ENCODE measurements around the gene EMCN.

EMCN gene

GRCh38 chr4:100493756-100494155, 24.1 kb downstream of the EMCN start:
- DNase-seq (ENCODE audit: low spot score): no peak

GRCh38 chr4:100492129-100492528, 25.7 kb downstream of the EMCN start:
- DNase-seq (ENCODE audit: low spot score): no peak

GRCh38 chr4:100489305-100489704, 28.5 kb downstream of the EMCN start:
- no peak for DNase-seq (ENCODE audit: low spot score)

- no peak for DNase-seq (ENCODE audit: low spot score)
Measured at GRCh38 chr4:100486496-100486895, 31.3 kb downstream of the EMCN start.

GRCh38 chr4:100483796-100484195, 34.0 kb downstream of the EMCN start:
- no peak for DNase-seq (ENCODE audit: low spot score)

GRCh38 chr4:100479971-100480370, 37.9 kb downstream of the EMCN start:
- no peak for DNase-seq (ENCODE audit: low spot score)

- no peak for DNase-seq (ENCODE audit: low spot score)
Measured at GRCh38 chr4:100469555-100469954, 48.3 kb downstream of the EMCN start.

GRCh38 chr4:100466501-100466900, 51.3 kb downstream of the EMCN start:
- no peak for DNase-seq (ENCODE audit: low spot score)

GRCh38 chr4:100461807-100462605, 55.8 kb downstream of the EMCN start:
- DNase-seq (ENCODE audit: low spot score): no peak

- no peak for DNase-seq (ENCODE audit: low spot score)
Measured at GRCh38 chr4:100450449-100450848, 67.4 kb downstream of the EMCN start.

- no peak for DNase-seq (ENCODE audit: low spot score)
Measured at GRCh38 chr4:100431416-100431815, 86.4 kb downstream of the EMCN start.

GRCh38 chr4:100430451-100430850, 87.4 kb downstream of the EMCN start:
- DNase-seq (ENCODE audit: low spot score): no peak

GRCh38 chr4:100429616-100430015, 88.2 kb downstream of the EMCN start:
- no peak for DNase-seq (ENCODE audit: low spot score)

GRCh38 chr4:100428051-100428450, 89.8 kb downstream of the EMCN start:
- no peak for DNase-seq (ENCODE audit: low spot score)

GRCh38 chr4:100424376-100424775, 93.4 kb downstream of the EMCN start:
- no peak for DNase-seq (ENCODE audit: low spot score)

GRCh38 chr4:100422894-100423293, 94.9 kb downstream of the EMCN start:
- no peak for DNase-seq (ENCODE audit: low spot score)

GRCh38 chr4:100421361-100421978, 96.4 kb downstream of the EMCN start:
- no peak for DNase-seq (ENCODE audit: low spot score)

GRCh38 chr4:100420571-100420970, 97.3 kb downstream of the EMCN start:
- no peak for DNase-seq (ENCODE audit: low spot score)

- DNase-seq (ENCODE audit: low spot score): no peak
Measured at GRCh38 chr4:100417565-100417964, 100.3 kb downstream of the EMCN start.

- DNase-seq (ENCODE audit: low spot score): no peak
Measured at GRCh38 chr4:100414016-100414790, 103.6 kb downstream of the EMCN start.

GRCh38 chr4:100391863-100392262, 126.0 kb downstream of the EMCN start:
- no peak for DNase-seq (ENCODE audit: low spot score)

- no peak for DNase-seq (ENCODE audit: low spot score)
Measured at GRCh38 chr4:100391086-100391485, 126.7 kb downstream of the EMCN start.

- DNase-seq (ENCODE audit: low spot score): no peak
Measured at GRCh38 chr4:100386270-100386669, 131.6 kb downstream of the EMCN start.

All from CD4-positive, alpha-beta T cell treated with Interleukin-15 for 4 hours (primary cell).